H1 (cell line): ENCODE measurements around the gene MORF4L1. TPM values are rescaled to one million over a fixed set of nuclear protein-coding genes. Genes with fewer than 3 reads are reported as not detected.

ENCODE experiments used
- CBX8 ChIP-seq: fragments of 300-800, 300-1000 bp; sonication (generic); IDR thresholded peaks from 2 replicates; pipeline ENCODE4 v1.7.1; 2016; ENCODE audit warnings: low read depth, low read length, borderline replicate concordance
- NANOG ChIP-seq: IDR thresholded peaks from 2 replicates; pipeline ENCODE4 v1.6.1; 2011; ENCODE audit warnings: low read length, low read depth, mild to moderate bottlenecking, inconsistent platforms; ENCODE audit not compliant: insufficient read depth, poor library complexity, severe bottlenecking
- SIN3A ChIP-seq, 2 experiments: IDR thresholded peaks in 1 of 2; conservative IDR thresholded peaks in 1 of 2; 2 replicates each; pipeline ENCODE4 v1.6.1; 2011 to 2012; ENCODE audit warnings: low read length in 2 of 2, improper control_type of control experiment in 1 of 2, low read depth in 1 of 2, mild to moderate bottlenecking in 1 of 2
- TAF7 ChIP-seq: optimal IDR thresholded peaks from 2 replicates; pipeline ENCODE3; 2011; ENCODE audit warnings: low read depth, mild to moderate bottlenecking, inconsistent platforms, low read length, moderate library complexity, borderline replicate concordance
- YY1 ChIP-seq: IDR thresholded peaks from 2 replicates; pipeline ENCODE4 v1.6.1; 2011; ENCODE audit warnings: low read depth, mild to moderate bottlenecking, low read length
- polyA plus RNA-seq, 7 experiments: library from polyadenylated mRNA; depleted of rRNA in 3 of 7; stranded (reverse) in 5 of 7; unstranded in 2 of 7; fragments of >200 nt in 5 of 7; fragments of 200-250 nt in 2 of 7; gene quantifications; 1 replicate in 5 of 7; 2 replicates in 1 of 7; 4 replicates in 1 of 7; pipeline versions ENCODE4 v1.2.1 to v1.2.3, GENCODE V29; 2011 to 2013; ENCODE audit warnings: missing spikeins in 2 of 7, mixed read lengths in 2 of 7
- total RNA-seq: library from RNA; stranded (reverse); fragmentation: NEBNext Ultra II Directional; extraction: Animal tissue kit (Norgen Biotek cat#: 25700); gene quantifications from 2 replicates; pipeline ENCODE4 v1.2.1, GENCODE V29; 2021
- TF ChIP-seq, protein P1 (sequence below): fragments of 300-600 bp; sonication (generic); IDR thresholded peaks from 2 replicates; pipeline ENCODE4 v1.7.1; 2012; ENCODE audit warnings: low read length, moderate library complexity, mild to moderate bottlenecking, inconsistent platforms; ENCODE audit not compliant: insufficient replicate concordance
- TF ChIP-seq, protein P2 (sequence below): IDR thresholded peaks from 2 replicates; pipeline ENCODE4 v1.6.1; 2012; ENCODE audit warnings: inconsistent platforms

MORF4L1 gene
- total and polyA plus RNA-seq, 2 of the 8 experiments (the other 6 are each of a cell fraction or from before 2014, with no cell fraction given), result 260 to 533 TPM

DNA sequence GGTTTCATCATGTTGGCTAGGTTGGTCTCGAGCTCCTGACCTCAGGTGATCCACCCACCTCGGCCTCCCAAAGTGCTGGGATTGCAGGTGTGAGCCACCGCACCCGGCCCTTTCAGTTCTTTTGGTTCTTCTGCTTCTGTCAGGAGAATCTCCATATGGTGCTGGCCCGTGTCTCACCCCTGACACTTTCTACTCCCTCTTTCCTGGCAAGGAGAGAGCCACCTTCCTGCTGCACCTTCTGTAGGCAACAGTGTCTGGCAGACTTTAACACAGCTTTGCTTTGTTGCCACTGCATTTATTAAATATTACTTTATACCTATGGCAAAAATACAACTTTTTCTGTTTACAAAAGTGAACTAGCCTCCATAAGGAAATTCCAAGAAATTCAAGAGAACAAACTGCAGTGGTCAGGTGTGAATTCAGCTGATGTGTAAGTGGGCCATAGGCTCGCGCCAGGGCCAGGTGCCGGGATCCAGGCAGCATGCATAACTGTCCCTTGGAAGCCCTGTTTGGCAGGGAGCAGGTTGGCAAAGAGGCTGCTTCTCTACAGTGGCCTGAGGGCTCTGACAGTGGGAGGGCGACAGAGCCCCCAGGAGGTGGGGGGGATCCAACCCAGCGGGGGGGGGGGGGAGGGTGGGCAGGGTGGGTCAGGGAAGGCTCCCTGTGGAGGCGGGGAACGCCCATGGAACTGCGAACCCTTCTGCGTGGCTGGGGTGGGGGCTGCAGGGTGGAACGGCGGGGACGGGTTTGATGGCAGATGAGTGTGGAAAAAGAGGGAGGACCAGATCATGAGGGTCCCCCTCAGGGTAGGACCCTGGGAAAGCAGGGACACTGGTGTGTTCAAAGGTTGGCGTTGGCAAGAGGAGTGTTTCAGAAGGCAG is 51.0 kb downstream of the MORF4L1 start (continued):
- TF ChIP-seq, protein P1, sequence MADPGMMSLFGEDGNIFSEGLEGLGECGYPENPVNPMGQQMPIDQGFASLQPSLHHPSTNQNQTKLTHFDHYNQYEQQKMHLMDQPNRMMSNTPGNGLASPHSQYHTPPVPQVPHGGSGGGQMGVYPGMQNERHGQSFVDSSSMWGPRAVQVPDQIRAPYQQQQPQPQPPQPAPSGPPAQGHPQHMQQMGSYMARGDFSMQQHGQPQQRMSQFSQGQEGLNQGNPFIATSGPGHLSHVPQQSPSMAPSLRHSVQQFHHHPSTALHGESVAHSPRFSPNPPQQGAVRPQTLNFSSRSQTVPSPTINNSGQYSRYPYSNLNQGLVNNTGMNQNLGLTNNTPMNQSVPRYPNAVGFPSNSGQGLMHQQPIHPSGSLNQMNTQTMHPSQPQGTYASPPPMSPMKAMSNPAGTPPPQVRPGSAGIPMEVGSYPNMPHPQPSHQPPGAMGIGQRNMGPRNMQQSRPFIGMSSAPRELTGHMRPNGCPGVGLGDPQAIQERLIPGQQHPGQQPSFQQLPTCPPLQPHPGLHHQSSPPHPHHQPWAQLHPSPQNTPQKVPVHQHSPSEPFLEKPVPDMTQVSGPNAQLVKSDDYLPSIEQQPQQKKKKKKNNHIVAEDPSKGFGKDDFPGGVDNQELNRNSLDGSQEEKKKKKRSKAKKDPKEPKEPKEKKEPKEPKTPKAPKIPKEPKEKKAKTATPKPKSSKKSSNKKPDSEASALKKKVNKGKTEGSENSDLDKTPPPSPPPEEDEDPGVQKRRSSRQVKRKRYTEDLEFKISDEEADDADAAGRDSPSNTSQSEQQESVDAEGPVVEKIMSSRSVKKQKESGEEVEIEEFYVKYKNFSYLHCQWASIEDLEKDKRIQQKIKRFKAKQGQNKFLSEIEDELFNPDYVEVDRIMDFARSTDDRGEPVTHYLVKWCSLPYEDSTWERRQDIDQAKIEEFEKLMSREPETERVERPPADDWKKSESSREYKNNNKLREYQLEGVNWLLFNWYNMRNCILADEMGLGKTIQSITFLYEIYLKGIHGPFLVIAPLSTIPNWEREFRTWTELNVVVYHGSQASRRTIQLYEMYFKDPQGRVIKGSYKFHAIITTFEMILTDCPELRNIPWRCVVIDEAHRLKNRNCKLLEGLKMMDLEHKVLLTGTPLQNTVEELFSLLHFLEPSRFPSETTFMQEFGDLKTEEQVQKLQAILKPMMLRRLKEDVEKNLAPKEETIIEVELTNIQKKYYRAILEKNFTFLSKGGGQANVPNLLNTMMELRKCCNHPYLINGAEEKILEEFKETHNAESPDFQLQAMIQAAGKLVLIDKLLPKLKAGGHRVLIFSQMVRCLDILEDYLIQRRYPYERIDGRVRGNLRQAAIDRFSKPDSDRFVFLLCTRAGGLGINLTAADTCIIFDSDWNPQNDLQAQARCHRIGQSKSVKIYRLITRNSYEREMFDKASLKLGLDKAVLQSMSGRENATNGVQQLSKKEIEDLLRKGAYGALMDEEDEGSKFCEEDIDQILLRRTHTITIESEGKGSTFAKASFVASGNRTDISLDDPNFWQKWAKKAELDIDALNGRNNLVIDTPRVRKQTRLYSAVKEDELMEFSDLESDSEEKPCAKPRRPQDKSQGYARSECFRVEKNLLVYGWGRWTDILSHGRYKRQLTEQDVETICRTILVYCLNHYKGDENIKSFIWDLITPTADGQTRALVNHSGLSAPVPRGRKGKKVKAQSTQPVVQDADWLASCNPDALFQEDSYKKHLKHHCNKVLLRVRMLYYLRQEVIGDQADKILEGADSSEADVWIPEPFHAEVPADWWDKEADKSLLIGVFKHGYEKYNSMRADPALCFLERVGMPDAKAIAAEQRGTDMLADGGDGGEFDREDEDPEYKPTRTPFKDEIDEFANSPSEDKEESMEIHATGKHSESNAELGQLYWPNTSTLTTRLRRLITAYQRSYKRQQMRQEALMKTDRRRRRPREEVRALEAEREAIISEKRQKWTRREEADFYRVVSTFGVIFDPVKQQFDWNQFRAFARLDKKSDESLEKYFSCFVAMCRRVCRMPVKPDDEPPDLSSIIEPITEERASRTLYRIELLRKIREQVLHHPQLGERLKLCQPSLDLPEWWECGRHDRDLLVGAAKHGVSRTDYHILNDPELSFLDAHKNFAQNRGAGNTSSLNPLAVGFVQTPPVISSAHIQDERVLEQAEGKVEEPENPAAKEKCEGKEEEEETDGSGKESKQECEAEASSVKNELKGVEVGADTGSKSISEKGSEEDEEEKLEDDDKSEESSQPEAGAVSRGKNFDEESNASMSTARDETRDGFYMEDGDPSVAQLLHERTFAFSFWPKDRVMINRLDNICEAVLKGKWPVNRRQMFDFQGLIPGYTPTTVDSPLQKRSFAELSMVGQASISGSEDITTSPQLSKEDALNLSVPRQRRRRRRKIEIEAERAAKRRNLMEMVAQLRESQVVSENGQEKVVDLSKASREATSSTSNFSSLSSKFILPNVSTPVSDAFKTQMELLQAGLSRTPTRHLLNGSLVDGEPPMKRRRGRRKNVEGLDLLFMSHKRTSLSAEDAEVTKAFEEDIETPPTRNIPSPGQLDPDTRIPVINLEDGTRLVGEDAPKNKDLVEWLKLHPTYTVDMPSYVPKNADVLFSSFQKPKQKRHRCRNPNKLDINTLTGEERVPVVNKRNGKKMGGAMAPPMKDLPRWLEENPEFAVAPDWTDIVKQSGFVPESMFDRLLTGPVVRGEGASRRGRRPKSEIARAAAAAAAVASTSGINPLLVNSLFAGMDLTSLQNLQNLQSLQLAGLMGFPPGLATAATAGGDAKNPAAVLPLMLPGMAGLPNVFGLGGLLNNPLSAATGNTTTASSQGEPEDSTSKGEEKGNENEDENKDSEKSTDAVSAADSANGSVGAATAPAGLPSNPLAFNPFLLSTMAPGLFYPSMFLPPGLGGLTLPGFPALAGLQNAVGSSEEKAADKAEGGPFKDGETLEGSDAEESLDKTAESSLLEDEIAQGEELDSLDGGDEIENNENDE, result no peak
- TF ChIP-seq, protein P2, sequence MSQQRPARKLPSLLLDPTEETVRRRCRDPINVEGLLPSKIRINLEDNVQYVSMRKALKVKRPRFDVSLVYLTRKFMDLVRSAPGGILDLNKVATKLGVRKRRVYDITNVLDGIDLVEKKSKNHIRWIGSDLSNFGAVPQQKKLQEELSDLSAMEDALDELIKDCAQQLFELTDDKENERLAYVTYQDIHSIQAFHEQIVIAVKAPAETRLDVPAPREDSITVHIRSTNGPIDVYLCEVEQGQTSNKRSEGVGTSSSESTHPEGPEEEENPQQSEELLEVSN, result no peak
- TF ChIP-seq SIN3A (conservative IDR thresholded peaks at IDR 0.05 in 1 of 2, IDR thresholded peaks at IDR 0.05 in 1 of 2; ENCODE audit: low read depth in 1 of 2, low read length in 2 of 2) (no peak), TAF7 (no peak), CBX8 (no peak), NANOG (no peak), YY1 (no peak)
